Measurements from ENCODE around the gene CLCN5.

Gene CLCN5

DNA sequence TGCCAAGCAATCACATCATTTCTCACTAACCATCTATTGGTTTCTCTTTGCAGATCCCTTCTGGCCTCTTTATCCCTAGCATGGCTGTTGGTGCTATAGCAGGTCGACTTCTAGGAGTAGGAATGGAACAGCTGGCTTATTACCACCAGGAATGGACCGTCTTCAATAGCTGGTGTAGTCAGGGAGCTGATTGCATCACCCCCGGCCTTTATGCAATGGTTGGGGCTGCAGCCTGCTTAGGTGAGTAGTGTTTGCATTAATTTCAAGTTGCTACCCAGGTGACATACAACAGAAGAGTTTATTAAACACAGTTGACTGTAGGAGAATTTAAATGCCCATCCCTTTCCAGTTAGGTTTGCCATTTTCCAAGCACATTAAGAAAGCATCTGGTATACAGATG lies 166.2 kb downstream of the CLCN5 start:
- TF ChIP-seq, protein P1, sequence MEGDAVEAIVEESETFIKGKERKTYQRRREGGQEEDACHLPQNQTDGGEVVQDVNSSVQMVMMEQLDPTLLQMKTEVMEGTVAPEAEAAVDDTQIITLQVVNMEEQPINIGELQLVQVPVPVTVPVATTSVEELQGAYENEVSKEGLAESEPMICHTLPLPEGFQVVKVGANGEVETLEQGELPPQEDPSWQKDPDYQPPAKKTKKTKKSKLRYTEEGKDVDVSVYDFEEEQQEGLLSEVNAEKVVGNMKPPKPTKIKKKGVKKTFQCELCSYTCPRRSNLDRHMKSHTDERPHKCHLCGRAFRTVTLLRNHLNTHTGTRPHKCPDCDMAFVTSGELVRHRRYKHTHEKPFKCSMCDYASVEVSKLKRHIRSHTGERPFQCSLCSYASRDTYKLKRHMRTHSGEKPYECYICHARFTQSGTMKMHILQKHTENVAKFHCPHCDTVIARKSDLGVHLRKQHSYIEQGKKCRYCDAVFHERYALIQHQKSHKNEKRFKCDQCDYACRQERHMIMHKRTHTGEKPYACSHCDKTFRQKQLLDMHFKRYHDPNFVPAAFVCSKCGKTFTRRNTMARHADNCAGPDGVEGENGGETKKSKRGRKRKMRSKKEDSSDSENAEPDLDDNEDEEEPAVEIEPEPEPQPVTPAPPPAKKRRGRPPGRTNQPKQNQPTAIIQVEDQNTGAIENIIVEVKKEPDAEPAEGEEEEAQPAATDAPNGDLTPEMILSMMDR (IDR thresholded peaks at IDR 0.05; ENCODE audit: insufficient read depth, low read depth, low read length, missing control alignments): no peak
- DNase-seq (ENCODE audit: low read depth): no peak
- no peak overlapping the region for H3K4me3 ChIP-seq (ENCODE audit: low read length)

DNA sequence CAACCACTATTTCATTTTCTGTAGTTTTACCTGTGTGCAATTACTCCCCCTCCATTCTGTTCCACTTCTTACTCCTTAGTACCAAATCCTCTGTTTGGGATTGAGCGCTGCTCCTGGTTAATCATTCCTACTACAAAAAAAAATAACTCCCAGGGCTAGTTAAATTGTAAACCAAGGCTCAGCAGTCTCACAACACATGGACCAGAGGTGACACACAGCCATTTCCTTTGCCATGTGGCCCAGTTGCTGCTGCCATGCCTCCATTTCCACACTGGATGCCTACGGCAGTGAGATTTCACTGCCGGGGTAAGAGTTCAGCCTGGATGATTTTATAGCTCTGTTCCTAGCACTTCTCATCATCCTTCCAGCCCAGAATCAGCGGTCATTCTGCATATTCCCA lies 171.2 kb downstream of the CLCN5 start:
- H3K4me3 ChIP-seq (ENCODE audit: low read length): no peak overlapping the region
- TF ChIP-seq, protein P1 (IDR thresholded peaks at IDR 0.05; ENCODE audit: insufficient read depth, low read depth, low read length, missing control alignments): no peak
- no peak for DNase-seq (ENCODE audit: low read depth)

GRCh38 chrX:50097071-50097470 lies 174.7 kb downstream of the CLCN5 start:
- no peak overlapping the region for H3K4me3 ChIP-seq (ENCODE audit: low read length)
- no peak for DNase-seq (ENCODE audit: low read depth)
- TF ChIP-seq, protein P1 (IDR thresholded peaks at IDR 0.05; ENCODE audit: insufficient read depth, low read depth, low read length, missing control alignments): no peak

DNA sequence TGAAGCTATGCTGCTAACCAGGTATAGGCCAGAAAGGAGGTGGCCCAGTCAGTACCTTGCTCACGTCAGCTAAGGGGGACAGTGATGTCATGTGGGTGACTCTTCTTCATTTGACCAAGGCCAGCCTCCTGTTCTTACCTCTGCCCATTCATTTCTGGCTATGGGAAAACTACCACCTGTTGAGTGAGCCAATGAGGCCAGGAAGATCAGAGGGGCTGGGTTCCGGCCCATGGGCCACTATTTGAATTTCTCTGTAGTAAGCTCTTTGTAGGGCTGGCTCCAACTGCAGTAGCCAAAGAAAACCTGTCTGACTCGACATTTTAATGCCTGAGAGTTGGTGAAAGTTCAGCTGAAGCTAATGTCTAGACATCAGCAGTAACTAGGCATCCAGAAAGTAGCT lies 175.8 kb downstream of the CLCN5 start:
- TF ChIP-seq, protein P1 (IDR thresholded peaks at IDR 0.05; ENCODE audit: insufficient read depth, low read depth, low read length, missing control alignments): no peak
- DNase-seq (ENCODE audit: low read depth): no peak
- no peak overlapping the region for H3K4me3 ChIP-seq (ENCODE audit: low read length)

DNA sequence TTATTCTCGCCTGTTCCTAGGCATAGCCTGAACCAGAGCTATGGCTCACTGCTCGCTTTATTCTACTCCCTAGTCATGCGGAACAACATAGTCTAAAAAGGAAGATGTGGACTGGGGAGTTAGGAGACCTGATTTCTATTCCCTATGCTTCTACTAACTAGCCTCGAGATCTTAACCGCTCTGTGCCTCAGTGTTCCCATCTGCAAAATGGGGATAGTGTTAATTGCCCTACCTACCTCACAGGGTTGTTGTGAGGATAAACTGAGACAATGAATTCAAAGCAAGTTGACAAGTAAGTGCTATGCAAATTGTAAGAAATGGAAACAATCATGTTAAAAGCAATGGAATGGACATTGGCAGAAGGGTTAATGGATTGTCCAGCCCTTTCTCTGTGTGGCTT lies 176.4 kb downstream of the CLCN5 start:
- no peak for DNase-seq (ENCODE audit: low read depth)
- TF ChIP-seq, protein P1 (IDR thresholded peaks at IDR 0.05; ENCODE audit: insufficient read depth, low read depth, low read length, missing control alignments): no peak
- H3K4me3 ChIP-seq (ENCODE audit: low read length): no peak overlapping the region

GRCh38 chrX:50099331-50099730 lies 176.9 kb downstream of the CLCN5 start:
- DNase-seq (ENCODE audit: low read depth): no peak
- TF ChIP-seq, protein P1 (IDR thresholded peaks at IDR 0.05; ENCODE audit: insufficient read depth, low read depth, low read length, missing control alignments): no peak
- H3K4me3 ChIP-seq (ENCODE audit: low read length): no peak overlapping the region

DNA sequence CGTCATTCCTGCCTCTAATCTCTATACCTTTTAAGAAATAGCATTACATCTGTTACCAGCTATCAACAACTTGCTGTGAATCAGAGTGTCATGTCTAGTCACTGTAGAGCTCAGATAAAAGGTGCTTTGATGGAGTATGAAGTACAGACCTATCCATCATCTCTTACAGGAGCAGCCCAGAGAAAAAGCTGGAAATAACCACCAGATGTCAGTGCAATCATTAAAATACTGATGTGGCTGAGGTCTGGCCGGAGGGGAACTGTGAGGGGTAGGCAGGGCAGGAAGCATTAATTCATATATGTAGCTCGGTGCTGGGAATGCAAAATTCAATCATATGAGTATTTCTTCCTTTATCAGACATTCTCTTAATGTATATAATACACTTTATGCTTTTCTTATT lies 177.8 kb downstream of the CLCN5 start:
- TF ChIP-seq, protein P1 (IDR thresholded peaks at IDR 0.05; ENCODE audit: insufficient read depth, low read depth, low read length, missing control alignments): peak; percentile 29
- H3K4me3 ChIP-seq (ENCODE audit: low read length): no peak overlapping the region
- DNase-seq (ENCODE audit: low read depth): peak; percentile 12

Measured in epithelial cell of esophagus (primary cell).